Measurements from ENCODE around the gene FREM2.

Gene FREM2

DNA sequence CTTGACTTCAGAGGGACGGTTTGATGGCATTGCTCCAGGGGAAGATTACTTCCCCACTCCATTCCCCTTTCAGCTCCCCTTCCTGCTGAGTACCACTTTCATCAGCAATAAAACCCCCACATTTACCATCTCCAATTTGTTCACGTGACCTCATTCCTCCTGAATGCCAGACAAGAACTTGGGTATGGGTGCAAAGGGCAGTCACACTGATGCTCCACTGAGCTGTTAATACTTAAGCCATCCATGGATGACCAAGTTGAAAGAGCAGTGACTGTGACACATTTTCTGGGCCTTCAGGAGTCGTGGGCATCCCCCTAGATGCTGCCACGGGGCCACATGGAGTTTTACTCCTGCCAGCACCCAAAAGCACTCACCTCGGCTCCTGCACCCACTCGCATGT is 210.6 kb downstream of the FREM2 start:
- Histone ChIP-seq H3K27ac (ENCODE audit: low read depth, low read length) (no peak overlapping the region), H3K9me2 (replicated peaks; ENCODE audit: insufficient read depth, low read length) (no peaks in the 10 kb centered on the region), H3K79me2 (ENCODE audit: insufficient read depth, low read length) (no peaks in the 10 kb centered on the region), H3K9me3 (ENCODE audit: insufficient read depth, low read length) (no peaks in the 10 kb centered on the region), H3K36me3 (ENCODE audit: low read length) (no peaks in the 10 kb centered on the region), H3K4me2 (ENCODE audit: low read depth, low read length, poor library complexity, severe bottlenecking) (no peak overlapping the region), H2AFZ (ENCODE audit: low read depth, low read length, severe bottlenecking) (no peak overlapping the region), H3K4me3 (ENCODE audit: insufficient read depth, low read length, poor library complexity, severe bottlenecking) (no peak overlapping the region), H3F3A (ENCODE audit: insufficient read depth) (no peaks in the 10 kb centered on the region), H4K20me1 (ENCODE audit: low read depth, low read length) (no peaks in the 10 kb centered on the region), H3K9ac (ENCODE audit: low read length) (no peak overlapping the region), H3K27me3 (ENCODE audit: low read length) (no peaks in the 10 kb centered on the region)
- TF ChIP-seq CTCF (IDR thresholded peaks at IDR 0.05; ENCODE audit: insufficient read depth, low read length, poor library complexity, severe bottlenecking): no peak
- no peak for TF ChIP-seq EZH2phosphoT487 (conservative IDR thresholded peaks at IDR 0.05; ENCODE audit: low read length)

DNA sequence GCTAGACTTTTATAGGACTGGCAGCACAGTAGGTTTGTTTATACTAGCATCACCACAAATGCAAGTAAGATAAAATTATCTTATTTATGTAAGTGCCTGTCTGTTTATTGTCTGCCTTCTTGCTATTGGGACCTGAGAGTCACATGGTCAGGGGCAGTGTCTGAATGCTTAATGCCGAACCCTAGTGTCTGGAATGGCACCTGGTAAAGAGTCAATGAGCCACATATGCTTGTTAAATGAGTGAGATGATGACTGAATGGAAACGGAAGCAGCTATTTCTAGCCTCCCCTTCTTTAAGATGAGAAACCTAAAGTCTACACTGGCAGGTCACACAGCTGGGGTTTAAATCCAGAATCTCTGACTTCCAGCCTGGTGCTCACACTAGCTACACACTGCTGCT is 211.6 kb downstream of the FREM2 start:
- no peaks in the 10 kb centered on the region for H3K9me3 ChIP-seq (ENCODE audit: insufficient read depth, low read length)
- H3K79me2 ChIP-seq (ENCODE audit: insufficient read depth, low read length): no peaks in the 10 kb centered on the region
- TF ChIP-seq EZH2phosphoT487 (conservative IDR thresholded peaks at IDR 0.05; ENCODE audit: low read length): no peak
- H3K27me3 ChIP-seq (ENCODE audit: low read length): no peaks in the 10 kb centered on the region
- H3K4me3 ChIP-seq (ENCODE audit: insufficient read depth, low read length, poor library complexity, severe bottlenecking): no peak overlapping the region
- no peaks in the 10 kb centered on the region for H3K9me2 ChIP-seq (replicated peaks; ENCODE audit: insufficient read depth, low read length)
- H2AFZ ChIP-seq (ENCODE audit: low read depth, low read length, severe bottlenecking): no peak overlapping the region
- H3K4me2 ChIP-seq (ENCODE audit: low read depth, low read length, poor library complexity, severe bottlenecking): no peak overlapping the region
- no peaks in the 10 kb centered on the region for H3F3A ChIP-seq (ENCODE audit: insufficient read depth)
- no peaks in the 10 kb centered on the region for H3K36me3 ChIP-seq (ENCODE audit: low read length)
- no peak overlapping the region for H3K27ac ChIP-seq (ENCODE audit: low read depth, low read length)
- no peak overlapping the region for H3K9ac ChIP-seq (ENCODE audit: low read length)
- H4K20me1 ChIP-seq (ENCODE audit: low read depth, low read length): no peaks in the 10 kb centered on the region

DNA sequence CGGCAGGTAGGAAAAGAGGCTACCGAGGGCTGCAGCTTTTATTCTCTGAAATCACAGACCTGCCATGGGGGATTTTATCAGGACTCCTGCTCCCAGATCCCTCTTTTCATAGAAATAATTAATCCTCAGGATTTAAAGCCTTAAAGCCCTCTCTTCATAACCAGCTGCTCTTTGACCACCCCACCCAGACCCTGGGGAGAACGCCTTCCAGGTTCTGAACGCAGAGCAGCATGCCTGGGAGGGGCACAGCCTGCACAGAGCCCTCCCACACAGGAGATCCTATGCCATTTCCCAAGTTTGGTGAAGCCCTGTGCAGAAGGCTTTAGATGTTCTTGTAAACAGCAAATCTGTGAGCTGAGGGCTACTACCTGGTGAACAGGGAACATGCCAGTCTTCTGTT is 212.7 kb downstream of the FREM2 start:
- Histone ChIP-seq H3K4me3 (ENCODE audit: insufficient read depth, low read length, poor library complexity, severe bottlenecking) (no peak overlapping the region), H3K9me2 (replicated peaks; ENCODE audit: insufficient read depth, low read length) (no peaks in the 10 kb centered on the region), H3K36me3 (ENCODE audit: low read length) (no peaks in the 10 kb centered on the region), H3K9me3 (ENCODE audit: insufficient read depth, low read length) (no peaks in the 10 kb centered on the region), H3K4me2 (ENCODE audit: low read depth, low read length, poor library complexity, severe bottlenecking) (no peak overlapping the region), H3K9ac (ENCODE audit: low read length) (no peak overlapping the region), H3K79me2 (ENCODE audit: insufficient read depth, low read length) (no peaks in the 10 kb centered on the region), H3F3A (ENCODE audit: insufficient read depth) (no peaks in the 10 kb centered on the region), H3K27ac (ENCODE audit: low read depth, low read length) (no peak overlapping the region), H3K27me3 (ENCODE audit: low read length) (no peaks in the 10 kb centered on the region), H2AFZ (ENCODE audit: low read depth, low read length, severe bottlenecking) (no peak overlapping the region), H4K20me1 (ENCODE audit: low read depth, low read length) (no peaks in the 10 kb centered on the region)
- no peak for TF ChIP-seq CTCF (IDR thresholded peaks at IDR 0.05; ENCODE audit: insufficient read depth, low read length, poor library complexity, severe bottlenecking)
- no peak for TF ChIP-seq EZH2phosphoT487 (conservative IDR thresholded peaks at IDR 0.05; ENCODE audit: low read length)

DNA sequence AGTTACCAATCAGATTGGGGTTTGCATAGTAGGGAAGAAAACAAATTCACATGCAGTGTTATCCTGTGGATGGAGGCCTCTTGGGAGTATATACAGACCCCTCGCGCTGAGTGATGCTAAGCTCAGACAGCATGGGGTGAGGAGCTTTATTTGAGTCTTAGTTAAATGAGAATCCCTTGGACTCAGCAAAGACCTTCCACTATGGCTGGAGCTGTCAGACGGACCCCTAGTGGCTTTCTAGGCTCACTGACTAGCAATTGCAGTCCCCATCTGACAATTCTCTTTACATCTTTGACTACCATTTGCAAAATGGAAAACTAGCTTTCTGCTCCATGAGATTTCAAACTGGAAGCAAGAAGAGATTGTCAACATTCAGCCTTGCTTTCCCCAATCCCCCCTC is 213.3 kb downstream of the FREM2 start:
- H3K4me3 ChIP-seq (ENCODE audit: insufficient read depth, low read length, poor library complexity, severe bottlenecking): no peak overlapping the region
- H4K20me1 ChIP-seq (ENCODE audit: low read depth, low read length): no peaks in the 10 kb centered on the region
- H2AFZ ChIP-seq (ENCODE audit: low read depth, low read length, severe bottlenecking): no peak overlapping the region
- no peak overlapping the region for H3K4me2 ChIP-seq (ENCODE audit: low read depth, low read length, poor library complexity, severe bottlenecking)
- no peaks in the 10 kb centered on the region for H3K9me2 ChIP-seq (replicated peaks; ENCODE audit: insufficient read depth, low read length)
- H3K9me3 ChIP-seq (ENCODE audit: insufficient read depth, low read length): no peaks in the 10 kb centered on the region
- H3K79me2 ChIP-seq (ENCODE audit: insufficient read depth, low read length): no peaks in the 10 kb centered on the region
- H3K36me3 ChIP-seq (ENCODE audit: low read length): no peaks in the 10 kb centered on the region
- no peaks in the 10 kb centered on the region for H3F3A ChIP-seq (ENCODE audit: insufficient read depth)
- no peak overlapping the region for H3K9ac ChIP-seq (ENCODE audit: low read length)
- TF ChIP-seq EZH2phosphoT487 (conservative IDR thresholded peaks at IDR 0.05; ENCODE audit: low read length) (no peak), CTCF (IDR thresholded peaks at IDR 0.05; ENCODE audit: insufficient read depth, low read length, poor library complexity, severe bottlenecking) (no peak)
- no peaks in the 10 kb centered on the region for H3K27me3 ChIP-seq (ENCODE audit: low read length)
- no peak overlapping the region for H3K27ac ChIP-seq (ENCODE audit: low read depth, low read length)
